Neural cell (in vitro differentiated cells): ENCODE measurements around the gene DIPK1C.
A peak's percentile ranks its signal among the peaks of the same experiment; 100 is the strongest.

ENCODE experiments used
- EZH2 ChIP-seq: fragments of 200-600, 300-800 bp; shearing (Covaris generic), sonication (generic); IDR thresholded peaks from 2 replicates; pipeline ENCODE4 v1.6.1; 2014; ENCODE audit warnings: antibody characterized with exemption, low read length, borderline replicate concordance, mild to moderate bottlenecking; ENCODE audit not compliant: insufficient read depth, poor library complexity, severe bottlenecking
- MXI1 ChIP-seq: fragments of 450-650 bp; conservative IDR thresholded peaks from 2 replicates; pipeline ENCODE4 v1.6.1; 2014; ENCODE audit warnings: antibody characterized with exemption, mild to moderate bottlenecking; ENCODE audit not compliant: poor library complexity, severe bottlenecking
- POLR2AphosphoS5 ChIP-seq: IDR thresholded peaks from 2 replicates; pipeline ENCODE4 v1.6.1; 2012
- RAD21 ChIP-seq: fragments of 450-650 bp; conservative IDR thresholded peaks from 2 replicates; pipeline ENCODE4 v1.6.1; 2014; ENCODE audit warnings: antibody characterized with exemption, mild to moderate bottlenecking, moderate library complexity
- SMC3 ChIP-seq: fragments of 450-650 bp; conservative IDR thresholded peaks from 2 replicates; pipeline ENCODE4 v1.6.1; 2014; ENCODE audit warnings: antibody characterized with exemption, mild to moderate bottlenecking, moderate library complexity; ENCODE audit not compliant: poor library complexity
- TF ChIP-seq, protein P1 (sequence below): fragments of 450-650 bp; IDR thresholded peaks from 2 replicates; pipeline ENCODE4 v1.5.1; 2014; ENCODE audit warnings: antibody characterized with exemption, mild to moderate bottlenecking, moderate library complexity; ENCODE audit not compliant: poor library complexity, severe bottlenecking

DNA sequence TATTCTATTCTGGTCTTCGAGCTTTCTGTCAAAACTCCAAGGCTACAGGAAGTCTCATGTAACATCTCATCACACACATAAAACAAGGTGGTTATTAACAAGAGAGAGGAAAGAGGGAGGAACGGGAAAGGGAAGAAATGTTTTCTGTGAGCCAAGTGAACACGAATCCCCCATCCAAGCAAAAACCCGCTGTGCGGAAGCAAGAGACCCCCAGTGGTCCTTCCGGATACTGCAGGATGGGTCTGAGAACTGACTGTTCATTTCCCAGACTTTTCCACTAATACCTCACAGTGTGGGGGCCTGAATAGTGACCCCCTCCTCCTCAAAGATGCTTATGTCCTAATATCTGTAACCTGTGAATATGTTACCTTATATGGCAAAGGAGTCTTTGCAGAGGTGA is 19.0 kb upstream of the DIPK1C start:
- TF ChIP-seq, protein P1, sequence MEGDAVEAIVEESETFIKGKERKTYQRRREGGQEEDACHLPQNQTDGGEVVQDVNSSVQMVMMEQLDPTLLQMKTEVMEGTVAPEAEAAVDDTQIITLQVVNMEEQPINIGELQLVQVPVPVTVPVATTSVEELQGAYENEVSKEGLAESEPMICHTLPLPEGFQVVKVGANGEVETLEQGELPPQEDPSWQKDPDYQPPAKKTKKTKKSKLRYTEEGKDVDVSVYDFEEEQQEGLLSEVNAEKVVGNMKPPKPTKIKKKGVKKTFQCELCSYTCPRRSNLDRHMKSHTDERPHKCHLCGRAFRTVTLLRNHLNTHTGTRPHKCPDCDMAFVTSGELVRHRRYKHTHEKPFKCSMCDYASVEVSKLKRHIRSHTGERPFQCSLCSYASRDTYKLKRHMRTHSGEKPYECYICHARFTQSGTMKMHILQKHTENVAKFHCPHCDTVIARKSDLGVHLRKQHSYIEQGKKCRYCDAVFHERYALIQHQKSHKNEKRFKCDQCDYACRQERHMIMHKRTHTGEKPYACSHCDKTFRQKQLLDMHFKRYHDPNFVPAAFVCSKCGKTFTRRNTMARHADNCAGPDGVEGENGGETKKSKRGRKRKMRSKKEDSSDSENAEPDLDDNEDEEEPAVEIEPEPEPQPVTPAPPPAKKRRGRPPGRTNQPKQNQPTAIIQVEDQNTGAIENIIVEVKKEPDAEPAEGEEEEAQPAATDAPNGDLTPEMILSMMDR = peak; percentile 50
- TF ChIP-seq SMC3 = no peak
- no peak for TF ChIP-seq EZH2
- TF ChIP-seq RAD21 = no peak
- TF ChIP-seq POLR2AphosphoS5 = no peak
- no peak for TF ChIP-seq MXI1
